22Rv1 (cell line): ENCODE data around the gene SPHK2.

Experiments used
- CTCF ChIP-seq: fragments of 450-650 bp; IDR thresholded peaks from 2 replicates; pipeline ENCODE4 v1.5.1; 2017; ENCODE audit warnings: mild to moderate bottlenecking
- ZFX ChIP-seq: fragments of 450-650 bp; IDR thresholded peaks from 2 replicates; pipeline ENCODE4 v1.6.1; 2017; ENCODE audit warnings: antibody characterized with exemption, borderline replicate concordance

- TF ChIP-seq CTCF (no peak), ZFX (no peak)
These were observed 37.7 kb downstream of the SPHK2 start for GRCh38 chr19:48656840-48657474.
